Calu3 (cell line): ENCODE data around the gene DNTTIP2. TPM values are rescaled to one million over a fixed set of nuclear protein-coding genes. Genes with fewer than 3 reads are reported as not detected.
"Not testable (repeated sequence)": the region's sequence is repeated elsewhere in the genome, so short reads cannot be mapped to it uniquely, and the experiment has no call there.

Source experiments
- BruUV-seq: library from RNA; stranded (reverse); fragments of 400-500 nt; replicated peaks from 2 replicates; lab custom pipeline; 2021; lab: Mats Ljungman, UMichigan
- CTCF ChIA-PET: fragments of 300-600 bp; sonication (Branson Sonifier 250); formaldehyde crosslinking; loops from one replicate; lab custom pipeline; 2022; ENCODE audit warnings: antibody characterized with exemption; lab: Charles Lee
- DNase-seq: peaks from one replicate; pipeline ENCODE4 v3.0.0; 2022
- H3K27ac Mint-ChIP-seq: one replicate; pipeline ENCODE4 v1.8.0; 2022; ENCODE audit warnings: mixed read lengths; ENCODE audit not compliant: unreplicated experiment
- H3K27me3 Mint-ChIP-seq: one replicate; pipeline ENCODE4 v1.8.0; 2022; ENCODE audit warnings: mixed read lengths; ENCODE audit not compliant: unreplicated experiment
- H3K36me3 Mint-ChIP-seq: one replicate; pipeline ENCODE4 v1.8.0; 2022; ENCODE audit warnings: mild to moderate bottlenecking, moderate library complexity, mixed read lengths; ENCODE audit not compliant: insufficient read depth, unreplicated experiment
- H3K4me1 Mint-ChIP-seq: one replicate; pipeline ENCODE4 v1.8.0; 2022; ENCODE audit warnings: mild to moderate bottlenecking, low read depth, mixed read lengths; ENCODE audit not compliant: unreplicated experiment
- H3K4me3 Mint-ChIP-seq: one replicate; pipeline ENCODE4 v1.8.0; 2022; ENCODE audit warnings: mild to moderate bottlenecking, low read depth, moderate library complexity, mixed read lengths; ENCODE audit not compliant: unreplicated experiment
- H3K9me3 Mint-ChIP-seq: one replicate; pipeline ENCODE4 v1.8.0; 2022; ENCODE audit warnings: low read depth, mixed read lengths; ENCODE audit not compliant: unreplicated experiment
- intact Hi-C: fragments of 100-400 bp; cut with micrococcal nuclease; formaldehyde crosslinking; loops from one replicate; pipeline ENCODE4 v1.10.0; 2022; ENCODE audit not compliant: unreplicated experiment
- total RNA-seq: library from RNA; stranded (reverse); gene quantifications from 2 replicates; pipeline ENCODE4 v1.2.3, GENCODE V29; 2022
- TF ChIP-seq, protein P1 (sequence below): fragments of 200-600 bp; IDR thresholded peaks from one replicate; pipeline ENCODE4 v1.8.0; 2022; ENCODE audit warnings: antibody characterized with exemption; ENCODE audit not compliant: unreplicated experiment

DNTTIP2 gene
- total RNA-seq, 1 experiment from 2014 or later, result 71.8 TPM

GRCh38 chr1:93874025-93874651 is 4.9 kb downstream of the DNTTIP2 start:
- H3K27ac Mint-ChIP-seq, result no peak overlapping the region
- no peak for DNase-seq
- no TSS peak for BruUV-seq
- H3K9me3 Mint-ChIP-seq, result no peaks in the 10 kb centered on the region
- H3K4me1 Mint-ChIP-seq, result peaks cover 39% of the 10 kb centered on the region
- CTCF ChIA-PET, result no interaction called here
- H3K36me3 Mint-ChIP-seq, result peaks cover 81% of the 10 kb centered on the region
- TF ChIP-seq, protein P1, sequence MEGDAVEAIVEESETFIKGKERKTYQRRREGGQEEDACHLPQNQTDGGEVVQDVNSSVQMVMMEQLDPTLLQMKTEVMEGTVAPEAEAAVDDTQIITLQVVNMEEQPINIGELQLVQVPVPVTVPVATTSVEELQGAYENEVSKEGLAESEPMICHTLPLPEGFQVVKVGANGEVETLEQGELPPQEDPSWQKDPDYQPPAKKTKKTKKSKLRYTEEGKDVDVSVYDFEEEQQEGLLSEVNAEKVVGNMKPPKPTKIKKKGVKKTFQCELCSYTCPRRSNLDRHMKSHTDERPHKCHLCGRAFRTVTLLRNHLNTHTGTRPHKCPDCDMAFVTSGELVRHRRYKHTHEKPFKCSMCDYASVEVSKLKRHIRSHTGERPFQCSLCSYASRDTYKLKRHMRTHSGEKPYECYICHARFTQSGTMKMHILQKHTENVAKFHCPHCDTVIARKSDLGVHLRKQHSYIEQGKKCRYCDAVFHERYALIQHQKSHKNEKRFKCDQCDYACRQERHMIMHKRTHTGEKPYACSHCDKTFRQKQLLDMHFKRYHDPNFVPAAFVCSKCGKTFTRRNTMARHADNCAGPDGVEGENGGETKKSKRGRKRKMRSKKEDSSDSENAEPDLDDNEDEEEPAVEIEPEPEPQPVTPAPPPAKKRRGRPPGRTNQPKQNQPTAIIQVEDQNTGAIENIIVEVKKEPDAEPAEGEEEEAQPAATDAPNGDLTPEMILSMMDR, result peak; percentile 46
- H3K4me3 Mint-ChIP-seq, result no peak overlapping the region
- intact Hi-C loops, result no loop called here
- H3K27me3 Mint-ChIP-seq, result no peaks in the 10 kb centered on the region

DNA sequence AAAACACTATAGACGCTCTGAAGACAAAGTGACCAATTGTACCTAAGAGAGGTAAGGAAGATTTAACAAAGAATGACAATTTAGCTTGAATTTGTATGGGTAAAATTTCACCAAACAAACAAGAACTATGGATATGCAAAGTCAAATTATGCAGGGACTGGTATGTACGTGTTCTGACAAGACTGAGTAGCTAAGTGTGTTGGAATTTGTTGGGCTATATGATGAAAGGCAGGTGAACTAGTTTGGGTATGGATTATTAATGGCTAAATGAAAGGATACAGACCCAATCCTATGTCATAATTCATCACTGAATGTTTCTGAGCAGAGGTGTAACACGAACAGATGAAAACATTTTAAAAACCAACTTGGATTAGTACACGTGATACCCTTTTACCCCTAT is 7.6 kb downstream of the DNTTIP2 start:
- no peaks in the 10 kb centered on the region for H3K9me3 Mint-ChIP-seq
- CTCF ChIA-PET, result no interaction called here
- no peak overlapping the region for H3K27ac Mint-ChIP-seq
- no TSS peak for BruUV-seq
- H3K27me3 Mint-ChIP-seq, result no peaks in the 10 kb centered on the region
- peaks cover 62% of the 10 kb centered on the region for H3K36me3 Mint-ChIP-seq
- H3K4me1 Mint-ChIP-seq, result peaks cover 21% of the 10 kb centered on the region
- TF ChIP-seq, protein P1, result no peak
- intact Hi-C loops, result no loop called here
- no peak for DNase-seq
- H3K4me3 Mint-ChIP-seq, result no peak overlapping the region

- Mint-ChIP-seq H3K4me3 (no peak overlapping the region), H3K4me1 (peaks cover 10% of the 10 kb centered on the region), H3K9me3 (no peaks in the 10 kb centered on the region), H3K27me3 (no peaks in the 10 kb centered on the region), H3K27ac (no peak overlapping the region), H3K36me3 (peaks cover 52% of the 10 kb centered on the region)
- DNase-seq, result no peak
- BruUV-seq, result no TSS peak
- intact Hi-C loops, result no loop called here
- CTCF ChIA-PET, result interaction anchor here (0.9 kb wide), 1 partner anchor 466 kb away, joined by 3 read pairs; no protein-coding TSS in a partner anchor
- TF ChIP-seq, protein P1, result no peak
These were observed 9.4 kb downstream of the DNTTIP2 start for GRCh38 chr1:93869653-93870052.

- H3K27me3 Mint-ChIP-seq, intact Hi-C loops, H3K27ac Mint-ChIP-seq, H3K4me1 Mint-ChIP-seq, H3K4me3 Mint-ChIP-seq, H3K9me3 Mint-ChIP-seq, DNase-seq, BruUV-seq: not testable (repeated sequence)
- H3K36me3 Mint-ChIP-seq, result peaks cover 40% of the 10 kb centered on the region
- CTCF ChIA-PET, result interaction anchor here (0.9 kb wide), 1 partner anchor 467 kb away, joined by 3 read pairs; no protein-coding TSS in a partner anchor
These were observed 10.5 kb downstream of the DNTTIP2 start for GRCh38 chr1:93868492-93868891.

DNA sequence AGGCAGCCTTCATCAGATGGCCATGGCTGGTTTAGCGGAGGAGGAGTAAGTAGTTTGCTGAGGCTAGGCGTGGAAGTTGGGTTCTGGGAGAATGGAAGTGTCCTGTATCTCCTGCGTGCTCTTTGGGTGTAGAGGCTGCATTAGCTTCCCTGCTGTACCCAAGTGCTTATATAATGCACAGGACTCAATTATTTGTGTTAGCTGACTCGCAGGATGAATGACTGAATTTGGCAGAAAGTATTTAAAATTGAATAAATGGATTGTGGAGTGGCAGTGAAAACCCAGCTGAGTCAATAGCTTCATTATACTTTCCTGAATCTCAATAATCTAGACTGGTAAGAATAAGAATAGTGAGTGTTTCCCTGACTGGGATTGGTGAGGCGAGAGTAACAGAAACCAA is 13.8 kb downstream of the DNTTIP2 start:
- Mint-ChIP-seq H3K27ac (no peak overlapping the region), H3K4me3 (no peak overlapping the region), H3K9me3 (no peaks in the 10 kb centered on the region), H3K4me1 (no peaks in the 10 kb centered on the region), H3K36me3 (peaks cover 19% of the 10 kb centered on the region), H3K27me3 (no peaks in the 10 kb centered on the region)
- TF ChIP-seq, protein P1, result no peak
- DNase-seq, result no peak
- intact Hi-C loops, result no loop called here
- CTCF ChIA-PET, result no interaction called here
- BruUV-seq, result TSS peak; percentile 2
